Liver (tissue), 3 donors: ENCODE results near the gene ARAF.

Experiments used
- RAD21 ChIP-seq, 2 donors: IDR thresholded peaks; 2 replicates each; pipeline ENCODE4 v1.6.1; 2016; ENCODE audit warnings: antibody characterized with exemption in 2 of 2, mild to moderate bottlenecking in 2 of 2
- TF ChIP-seq, protein P1 (sequence below): fragments of 150-350 bp; IDR thresholded peaks from 2 replicates; pipeline ENCODE4 v1.5.1; 2017; ENCODE audit warnings: improper control_type of control experiment, low read depth, low read length; ENCODE audit not compliant: missing input control
- TF ChIP-seq, protein P2 (sequence below): IDR thresholded peaks from 2 replicates; pipeline ENCODE4 v1.6.1; 2016; ENCODE audit warnings: antibody characterized with exemption
- TF ChIP-seq, protein P3 (sequence below): IDR thresholded peaks from 2 replicates; pipeline ENCODE4 v1.6.1; 2016; ENCODE audit warnings: antibody characterized with exemption
- TF ChIP-seq, protein P4 (sequence below): IDR thresholded peaks from 2 replicates; pipeline ENCODE4 v1.6.1; 2016; ENCODE audit warnings: antibody characterized with exemption, mild to moderate bottlenecking
- donor health status: healthy.
- donor health status: healthy.

DNA sequence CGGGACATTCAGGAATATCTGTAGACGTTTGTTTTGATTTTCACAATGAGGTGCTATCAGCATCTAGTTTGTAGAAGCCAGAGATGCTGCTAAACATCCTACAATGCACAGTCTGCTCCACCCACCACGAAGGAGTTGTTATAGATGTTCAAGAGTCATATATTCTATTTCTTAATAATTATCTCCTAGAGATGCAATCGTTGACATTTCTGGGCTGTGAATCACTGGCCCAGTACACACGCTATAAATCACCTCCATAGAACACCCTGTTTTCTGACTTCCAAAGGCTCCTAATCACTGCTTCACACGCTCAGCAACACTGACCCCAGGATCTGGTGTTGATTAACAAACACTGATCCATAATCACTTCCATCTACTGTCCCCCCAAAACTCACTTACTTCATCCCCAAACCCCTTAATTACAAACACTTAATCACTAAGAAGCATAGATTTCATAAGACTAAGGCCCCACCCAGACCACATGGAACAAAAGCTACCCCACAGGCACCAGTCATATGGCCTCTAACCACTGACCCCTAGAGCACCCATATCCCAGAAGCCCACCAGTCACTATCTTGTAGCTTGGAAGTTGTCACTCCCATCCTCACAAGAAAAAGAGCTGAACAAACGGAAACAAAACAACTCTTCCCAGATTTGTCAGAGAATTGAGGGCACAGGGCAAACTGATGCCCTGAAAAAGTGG lies 46.3 kb upstream of the ARAF start:
- TF ChIP-seq, protein P1, sequence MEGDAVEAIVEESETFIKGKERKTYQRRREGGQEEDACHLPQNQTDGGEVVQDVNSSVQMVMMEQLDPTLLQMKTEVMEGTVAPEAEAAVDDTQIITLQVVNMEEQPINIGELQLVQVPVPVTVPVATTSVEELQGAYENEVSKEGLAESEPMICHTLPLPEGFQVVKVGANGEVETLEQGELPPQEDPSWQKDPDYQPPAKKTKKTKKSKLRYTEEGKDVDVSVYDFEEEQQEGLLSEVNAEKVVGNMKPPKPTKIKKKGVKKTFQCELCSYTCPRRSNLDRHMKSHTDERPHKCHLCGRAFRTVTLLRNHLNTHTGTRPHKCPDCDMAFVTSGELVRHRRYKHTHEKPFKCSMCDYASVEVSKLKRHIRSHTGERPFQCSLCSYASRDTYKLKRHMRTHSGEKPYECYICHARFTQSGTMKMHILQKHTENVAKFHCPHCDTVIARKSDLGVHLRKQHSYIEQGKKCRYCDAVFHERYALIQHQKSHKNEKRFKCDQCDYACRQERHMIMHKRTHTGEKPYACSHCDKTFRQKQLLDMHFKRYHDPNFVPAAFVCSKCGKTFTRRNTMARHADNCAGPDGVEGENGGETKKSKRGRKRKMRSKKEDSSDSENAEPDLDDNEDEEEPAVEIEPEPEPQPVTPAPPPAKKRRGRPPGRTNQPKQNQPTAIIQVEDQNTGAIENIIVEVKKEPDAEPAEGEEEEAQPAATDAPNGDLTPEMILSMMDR: no peak
- TF ChIP-seq, protein P2, sequence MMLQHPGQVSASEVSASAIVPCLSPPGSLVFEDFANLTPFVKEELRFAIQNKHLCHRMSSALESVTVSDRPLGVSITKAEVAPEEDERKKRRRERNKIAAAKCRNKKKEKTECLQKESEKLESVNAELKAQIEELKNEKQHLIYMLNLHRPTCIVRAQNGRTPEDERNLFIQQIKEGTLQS: no peak
- no peak for TF ChIP-seq RAD21 (IDR thresholded peaks at IDR 0.05)
- TF ChIP-seq, protein P3, sequence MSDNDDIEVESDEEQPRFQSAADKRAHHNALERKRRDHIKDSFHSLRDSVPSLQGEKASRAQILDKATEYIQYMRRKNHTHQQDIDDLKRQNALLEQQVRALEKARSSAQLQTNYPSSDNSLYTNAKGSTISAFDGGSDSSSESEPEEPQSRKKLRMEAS: no peak
- TF ChIP-seq, protein P4, sequence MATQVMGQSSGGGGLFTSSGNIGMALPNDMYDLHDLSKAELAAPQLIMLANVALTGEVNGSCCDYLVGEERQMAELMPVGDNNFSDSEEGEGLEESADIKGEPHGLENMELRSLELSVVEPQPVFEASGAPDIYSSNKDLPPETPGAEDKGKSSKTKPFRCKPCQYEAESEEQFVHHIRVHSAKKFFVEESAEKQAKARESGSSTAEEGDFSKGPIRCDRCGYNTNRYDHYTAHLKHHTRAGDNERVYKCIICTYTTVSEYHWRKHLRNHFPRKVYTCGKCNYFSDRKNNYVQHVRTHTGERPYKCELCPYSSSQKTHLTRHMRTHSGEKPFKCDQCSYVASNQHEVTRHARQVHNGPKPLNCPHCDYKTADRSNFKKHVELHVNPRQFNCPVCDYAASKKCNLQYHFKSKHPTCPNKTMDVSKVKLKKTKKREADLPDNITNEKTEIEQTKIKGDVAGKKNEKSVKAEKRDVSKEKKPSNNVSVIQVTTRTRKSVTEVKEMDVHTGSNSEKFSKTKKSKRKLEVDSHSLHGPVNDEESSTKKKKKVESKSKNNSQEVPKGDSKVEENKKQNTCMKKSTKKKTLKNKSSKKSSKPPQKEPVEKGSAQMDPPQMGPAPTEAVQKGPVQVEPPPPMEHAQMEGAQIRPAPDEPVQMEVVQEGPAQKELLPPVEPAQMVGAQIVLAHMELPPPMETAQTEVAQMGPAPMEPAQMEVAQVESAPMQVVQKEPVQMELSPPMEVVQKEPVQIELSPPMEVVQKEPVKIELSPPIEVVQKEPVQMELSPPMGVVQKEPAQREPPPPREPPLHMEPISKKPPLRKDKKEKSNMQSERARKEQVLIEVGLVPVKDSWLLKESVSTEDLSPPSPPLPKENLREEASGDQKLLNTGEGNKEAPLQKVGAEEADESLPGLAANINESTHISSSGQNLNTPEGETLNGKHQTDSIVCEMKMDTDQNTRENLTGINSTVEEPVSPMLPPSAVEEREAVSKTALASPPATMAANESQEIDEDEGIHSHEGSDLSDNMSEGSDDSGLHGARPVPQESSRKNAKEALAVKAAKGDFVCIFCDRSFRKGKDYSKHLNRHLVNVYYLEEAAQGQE: no peak
